Spleen (tissue), 7 donors: ENCODE results near the gene AKAP13.

Experiments
- POLR2A ChIP-seq, 3 donors: fragments of 450-650 bp; IDR thresholded peaks; one replicate each; pipeline ENCODE4 v1.5.1; 2017; ENCODE audit warnings: antibody characterized with exemption in 3 of 3, mild to moderate bottlenecking in 1 of 3
- POLR2AphosphoS5 ChIP-seq, 3 donors: sonication (generic); formaldehyde crosslinking; IDR thresholded peaks; one replicate each; pipeline ENCODE4 v1.5.1; 2017; ENCODE audit warnings: antibody characterized with exemption in 3 of 3
- TF ChIP-seq, protein P1 (sequence below), 11 experiments: fragments of 200-600 bp in 7 of 11; fragments of 450-650 bp in 4 of 11; sonication (generic) in 4 of 11; IDR thresholded peaks in 8 of 11; conservative IDR thresholded peaks in 3 of 11; 1 replicate in 7 of 11; 2 replicates in 4 of 11; pipeline versions ENCODE4 v1.4.0 to v1.8.0; 2016 to 2021; ENCODE audit warnings: antibody characterized with exemption in 11 of 11, inconsistent platforms in 4 of 11, mild to moderate bottlenecking in 1 of 11
- donor health status: DM: no; HTN: no; CAD: no; lungs with moderate emphysema.
- donor health status: DM: no; HTN: no; CAD: no.
- donor health status: DM: no; HTN: no; CAD: no.

- TF ChIP-seq, protein P1, sequence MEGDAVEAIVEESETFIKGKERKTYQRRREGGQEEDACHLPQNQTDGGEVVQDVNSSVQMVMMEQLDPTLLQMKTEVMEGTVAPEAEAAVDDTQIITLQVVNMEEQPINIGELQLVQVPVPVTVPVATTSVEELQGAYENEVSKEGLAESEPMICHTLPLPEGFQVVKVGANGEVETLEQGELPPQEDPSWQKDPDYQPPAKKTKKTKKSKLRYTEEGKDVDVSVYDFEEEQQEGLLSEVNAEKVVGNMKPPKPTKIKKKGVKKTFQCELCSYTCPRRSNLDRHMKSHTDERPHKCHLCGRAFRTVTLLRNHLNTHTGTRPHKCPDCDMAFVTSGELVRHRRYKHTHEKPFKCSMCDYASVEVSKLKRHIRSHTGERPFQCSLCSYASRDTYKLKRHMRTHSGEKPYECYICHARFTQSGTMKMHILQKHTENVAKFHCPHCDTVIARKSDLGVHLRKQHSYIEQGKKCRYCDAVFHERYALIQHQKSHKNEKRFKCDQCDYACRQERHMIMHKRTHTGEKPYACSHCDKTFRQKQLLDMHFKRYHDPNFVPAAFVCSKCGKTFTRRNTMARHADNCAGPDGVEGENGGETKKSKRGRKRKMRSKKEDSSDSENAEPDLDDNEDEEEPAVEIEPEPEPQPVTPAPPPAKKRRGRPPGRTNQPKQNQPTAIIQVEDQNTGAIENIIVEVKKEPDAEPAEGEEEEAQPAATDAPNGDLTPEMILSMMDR (IDR thresholded peaks at IDR 0.05 in 8 of 11, conservative IDR thresholded peaks at IDR 0.05 in 3 of 11), result no peak
- TF ChIP-seq POLR2AphosphoS5 (IDR thresholded peaks at IDR 0.05), result no peak
- TF ChIP-seq POLR2A (IDR thresholded peaks at IDR 0.05), result no peak
Measured at GRCh38 chr15:85503151-85503799, 122.9 kb downstream of the AKAP13 start.
